Right atrium auricular region (tissue), 2 donors: ENCODE results near the gene SEC24D. TPM values are rescaled to one million over a fixed set of nuclear protein-coding genes. Genes with fewer than 3 reads are reported as not detected.

Experiments
- DNase-seq: peaks from one replicate; pipeline ENCODE4 v3.0.0-alpha.2; 2019; ENCODE audit warnings: low spot score
- H3K27ac ChIP-seq, 2 donors: fragments of 200-600 bp; sonication (generic); 1 replicate in 1 of 2; 2 replicates in 1 of 2; pipeline ENCODE4 v1.5.1; 2016 to 2019
- H3K27me3 ChIP-seq, 2 donors: fragments of 200-600 bp; sonication (generic); one replicate each; pipeline versions ENCODE4 v1.5.1 to v1.6.0; 2017 to 2019
- H3K36me3 ChIP-seq: fragments of 200-600 bp; sonication (generic); one replicate; pipeline ENCODE4 v1.5.1; 2016
- H3K4me1 ChIP-seq, 2 donors: fragments of 200-600 bp; sonication (generic); one replicate each; pipeline versions ENCODE4 v1.5.1 to v1.6.0; 2017 to 2019
- H3K4me3 ChIP-seq, 2 donors: fragments of 200-600 bp; sonication (generic); 1 replicate in 1 of 2; 2 replicates in 1 of 2; pipeline ENCODE4 v1.5.1; 2017 to 2019; ENCODE audit warnings: mild to moderate bottlenecking in 1 of 2, moderate library complexity in 1 of 2
- H3K9me3 ChIP-seq, 2 donors: fragments of 200-600 bp; sonication (generic); one replicate each; pipeline ENCODE4 v1.5.1; 2019
- CTCF ChIP-seq, 2 donors: fragments of 200-600 bp; sonication (generic); IDR thresholded peaks; one replicate each; pipeline ENCODE4 v1.5.1; 2019; ENCODE audit warnings: antibody characterized with exemption in 2 of 2
- total RNA-seq, 2 donors: library from RNA; depleted of rRNA; stranded (reverse); fragments of >200 nt; gene quantifications; one replicate each; pipeline ENCODE4 v1.1.0, GENCODE V29; 2016

The SEC24D gene
- total RNA-seq, 2 donors from 2014 or later = 25.8 to 33.4 TPM

GRCh38 chr4:118823471-118823870 is 12.5 kb downstream of the SEC24D start:
- Histone ChIP-seq H3K36me3 (peaks cover 21% of the 10 kb centered on the region), H3K27me3 (no peaks in the 10 kb centered on the region), H3K4me3 (no peak overlapping the region), H3K27ac (peak overlapping the region in 1 of 2 donors; percentile 14), H3K4me1 (peaks cover 0 to 58% of the 10 kb centered on the region in 2 donors), H3K9me3 (no peaks in the 10 kb centered on the region)
- no peak for TF ChIP-seq CTCF (IDR thresholded peaks at IDR 0.05)
- DNase-seq = no peak

- Histone ChIP-seq H3K27ac (peak overlapping the region in 1 of 2 donors; percentile 20), H3K27me3 (no peaks in the 10 kb centered on the region), H3K4me3 (no peak overlapping the region), H3K4me1 (peaks cover 0 to 43% of the 10 kb centered on the region in 2 donors), H3K9me3 (no peaks in the 10 kb centered on the region), H3K36me3 (peaks cover 20% of the 10 kb centered on the region)
- DNase-seq = no peak
- TF ChIP-seq CTCF (IDR thresholded peaks at IDR 0.05) = no peak
Observed at GRCh38 chr4:118821590-118822293, 14.2 kb downstream of the SEC24D start.

GRCh38 chr4:118817178-118817930 is 18.6 kb downstream of the SEC24D start:
- no peak for DNase-seq
- Histone ChIP-seq H3K27ac (no peak overlapping the region), H3K9me3 (no peaks in the 10 kb centered on the region), H3K4me3 (no peak overlapping the region), H3K27me3 (no peaks in the 10 kb centered on the region), H3K4me1 (peaks cover 0 to 9% of the 10 kb centered on the region in 2 donors), H3K36me3 (peaks cover 34% of the 10 kb centered on the region)
- no peak for TF ChIP-seq CTCF (IDR thresholded peaks at IDR 0.05)

GRCh38 chr4:118816538-118817177 is 19.3 kb downstream of the SEC24D start:
- no peaks in the 10 kb centered on the region for H3K27me3 ChIP-seq
- TF ChIP-seq CTCF (IDR thresholded peaks at IDR 0.05) = no peak

GRCh38 chr4:118814891-118815290 is 21.0 kb downstream of the SEC24D start:
- H3K9me3 ChIP-seq = no peaks in the 10 kb centered on the region
- H3K27ac ChIP-seq = no peak overlapping the region
- no peaks in the 10 kb centered on the region for H3K27me3 ChIP-seq
- no peak for DNase-seq
- TF ChIP-seq CTCF (IDR thresholded peaks at IDR 0.05) = no peak
- H3K36me3 ChIP-seq = peaks cover 48% of the 10 kb centered on the region
- peaks cover 0 to 7% of the 10 kb centered on the region in 2 donors for H3K4me1 ChIP-seq
- no peak overlapping the region for H3K4me3 ChIP-seq

More at GRCh38 chr4:118816538-118817177, 19.3 kb downstream of the SEC24D start:
- Histone ChIP-seq H3K9me3 (no peaks in the 10 kb centered on the region), H3K27ac (no peak overlapping the region), H3K4me3 (no peak overlapping the region), H3K36me3 (peaks cover 34% of the 10 kb centered on the region), H3K4me1 (peaks cover 0 to 7% of the 10 kb centered on the region in 2 donors)
- DNase-seq = no peak
